Bronchial epithelial cell (primary cell): Measurements from ENCODE around the gene C3orf18. TPM values are rescaled to one million over a fixed set of nuclear protein-coding genes. Genes with fewer than 3 reads are reported as not detected.

Experiments used
- DNase-seq: peaks from one replicate; pipeline ENCODE4 v3.0.0-alpha.2; 2010; ENCODE audit warnings: low read depth
- FAIRE-seq: peaks from 2 replicates; lab custom pipeline; 2011; peaks lifted over from hg19 to GRCh38; lab: Jason Lieb, UNC
- H3K27me3 ChIP-seq: 2 replicates; pipeline ENCODE4 v1.5.1; 2011; ENCODE audit warnings: low read length; ENCODE audit not compliant: control insufficient read depth, insufficient read depth
- H3K36me3 ChIP-seq: 2 replicates; pipeline ENCODE4 v1.5.1; 2011; ENCODE audit warnings: low read length; ENCODE audit not compliant: control insufficient read depth, insufficient read depth
- H3K4me3 ChIP-seq: 2 replicates; pipeline ENCODE4 v1.5.1; 2011; ENCODE audit warnings: mild to moderate bottlenecking, low read depth, low read length, control low read depth
- total RNA-seq: library from RNA; depleted of rRNA; stranded (reverse); fragments of >200 nt; gene quantifications from 2 replicates; pipeline ENCODE4 v1.2.1, GENCODE V29; 2014
- TF ChIP-seq, protein P1 (sequence below): IDR thresholded peaks from 2 replicates; pipeline ENCODE4 v1.5.1; 2011; ENCODE audit warnings: mild to moderate bottlenecking, moderate library complexity, low read length, control low read depth, inconsistent platforms; ENCODE audit not compliant: insufficient read depth, severe bottlenecking

Gene C3orf18
- 1.2 and 3.2 TPM in 2 replicates for total RNA-seq

DNA sequence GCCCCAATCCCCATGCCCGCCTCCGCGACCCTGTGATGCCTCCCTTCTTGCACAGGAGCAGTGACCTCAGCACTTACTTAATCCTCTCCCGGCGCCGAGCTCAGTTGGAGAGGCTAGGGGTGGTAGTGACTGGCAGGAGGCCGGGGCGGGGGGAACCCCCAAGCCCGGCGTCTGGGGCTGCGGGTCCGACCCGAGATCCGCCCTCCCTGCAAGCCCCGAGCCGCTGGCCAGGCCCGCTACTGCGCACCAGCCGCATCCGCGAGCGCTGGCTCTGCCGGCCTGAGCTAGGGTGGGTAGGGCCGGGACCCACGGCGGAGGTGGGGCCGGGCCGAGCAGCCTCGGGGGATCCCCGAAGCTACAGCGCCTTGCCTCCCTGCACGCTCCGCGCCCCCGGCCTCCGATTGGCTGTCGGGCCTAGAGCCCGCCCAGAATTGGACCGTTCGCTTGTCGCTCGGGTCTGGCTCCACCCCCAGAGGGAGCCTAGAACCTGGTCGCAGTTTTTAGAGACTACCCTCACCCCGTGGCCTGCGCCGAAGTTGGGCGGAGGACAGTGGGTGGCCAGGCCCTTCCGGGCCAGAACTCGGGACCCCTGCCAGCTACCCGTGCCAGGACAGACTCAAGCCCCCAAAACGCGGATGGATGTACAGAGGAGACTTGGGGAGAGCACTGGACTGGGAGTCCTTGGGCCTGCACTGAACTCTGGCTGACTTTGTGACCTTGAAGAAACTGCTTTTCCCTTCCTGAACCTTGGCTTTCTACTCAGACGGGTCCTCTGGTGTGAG is at the start of gene C3orf18:
C3orf18 (minus strand) TSS at position 362 of the 782 bp plus-strand sequence. CDS start 2,048 bp downstream, outside the sequence.
- FAIRE-seq (no peak), DNase-seq (peak; percentile 60)
- Histone ChIP-seq H3K36me3 (peaks cover 2% of the 10 kb centered on the region), H3K27me3 (no peaks in the 10 kb centered on the region), H3K4me3 (peak within 1 kb of the TSS; percentile 39)
- TF ChIP-seq, protein P1, sequence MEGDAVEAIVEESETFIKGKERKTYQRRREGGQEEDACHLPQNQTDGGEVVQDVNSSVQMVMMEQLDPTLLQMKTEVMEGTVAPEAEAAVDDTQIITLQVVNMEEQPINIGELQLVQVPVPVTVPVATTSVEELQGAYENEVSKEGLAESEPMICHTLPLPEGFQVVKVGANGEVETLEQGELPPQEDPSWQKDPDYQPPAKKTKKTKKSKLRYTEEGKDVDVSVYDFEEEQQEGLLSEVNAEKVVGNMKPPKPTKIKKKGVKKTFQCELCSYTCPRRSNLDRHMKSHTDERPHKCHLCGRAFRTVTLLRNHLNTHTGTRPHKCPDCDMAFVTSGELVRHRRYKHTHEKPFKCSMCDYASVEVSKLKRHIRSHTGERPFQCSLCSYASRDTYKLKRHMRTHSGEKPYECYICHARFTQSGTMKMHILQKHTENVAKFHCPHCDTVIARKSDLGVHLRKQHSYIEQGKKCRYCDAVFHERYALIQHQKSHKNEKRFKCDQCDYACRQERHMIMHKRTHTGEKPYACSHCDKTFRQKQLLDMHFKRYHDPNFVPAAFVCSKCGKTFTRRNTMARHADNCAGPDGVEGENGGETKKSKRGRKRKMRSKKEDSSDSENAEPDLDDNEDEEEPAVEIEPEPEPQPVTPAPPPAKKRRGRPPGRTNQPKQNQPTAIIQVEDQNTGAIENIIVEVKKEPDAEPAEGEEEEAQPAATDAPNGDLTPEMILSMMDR, result no peak

DNA sequence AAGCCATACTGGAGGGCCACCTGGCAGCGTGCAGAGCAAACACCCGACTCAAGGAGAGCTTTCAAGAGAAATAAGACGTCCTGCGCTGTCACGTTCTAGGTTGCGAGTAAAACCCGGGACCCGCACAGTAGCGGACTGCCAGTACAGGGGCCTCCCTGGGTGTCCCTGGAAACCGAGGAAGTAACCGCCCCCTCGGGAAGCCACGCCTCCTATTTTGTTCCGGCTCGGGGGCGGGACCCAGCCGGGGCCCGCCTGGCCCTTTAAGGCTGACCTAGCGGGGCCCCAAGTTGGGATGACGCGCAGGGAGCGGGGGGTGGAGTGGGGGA is 49.2 kb upstream of the C3orf18 start:
- DNase-seq, result peak; percentile 79
- no peaks in the 10 kb centered on the region for H3K36me3 ChIP-seq
- no peak for FAIRE-seq
- TF ChIP-seq, protein P1, result no peak
- peak overlapping the region; percentile 87 for H3K4me3 ChIP-seq
- no peaks in the 10 kb centered on the region for H3K27me3 ChIP-seq

DNA sequence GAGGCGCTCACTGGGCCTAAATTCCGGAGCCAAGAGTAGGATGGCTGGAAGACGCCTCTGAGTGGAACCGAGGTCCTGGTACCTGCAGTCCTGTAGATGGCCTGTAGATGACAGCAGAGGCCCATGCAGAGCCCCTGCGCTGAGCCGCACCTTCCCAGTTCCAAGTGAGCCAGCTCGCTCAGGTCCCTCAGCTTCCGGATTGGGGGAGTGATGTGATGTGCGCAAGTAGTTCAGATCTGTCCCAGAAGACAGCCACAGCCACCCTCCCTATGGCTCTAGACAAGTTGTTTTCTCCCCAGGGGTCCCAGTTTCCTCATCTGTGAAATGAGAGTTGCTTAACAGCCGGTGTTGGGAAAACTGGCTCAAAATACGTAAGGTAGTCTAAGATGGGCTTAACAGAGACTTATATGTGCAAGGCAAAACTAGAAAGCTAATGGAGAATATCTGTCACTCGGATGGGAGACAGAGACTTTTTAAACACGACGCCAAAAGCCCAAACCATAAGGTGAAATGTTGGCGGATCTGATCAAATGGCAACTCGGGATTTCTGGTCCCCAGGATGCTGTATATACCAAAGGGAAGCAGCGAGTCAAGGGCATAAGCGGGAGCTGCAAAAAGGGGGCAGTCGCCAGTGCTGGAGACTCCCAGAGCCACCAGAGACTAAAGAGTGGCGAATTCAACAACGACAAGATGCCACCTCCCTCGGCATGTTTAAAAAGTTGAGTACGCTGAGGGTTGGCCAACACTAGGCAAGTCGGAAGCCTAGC is 48.6 kb upstream of the C3orf18 start:
- no peaks in the 10 kb centered on the region for H3K27me3 ChIP-seq
- FAIRE-seq, result peak; percentile 73
- peak overlapping the region; percentile 47 for H3K4me3 ChIP-seq
- DNase-seq, result peak; percentile 71
- TF ChIP-seq, protein P1, result peak; percentile 100
- H3K36me3 ChIP-seq, result no peaks in the 10 kb centered on the region

DNA sequence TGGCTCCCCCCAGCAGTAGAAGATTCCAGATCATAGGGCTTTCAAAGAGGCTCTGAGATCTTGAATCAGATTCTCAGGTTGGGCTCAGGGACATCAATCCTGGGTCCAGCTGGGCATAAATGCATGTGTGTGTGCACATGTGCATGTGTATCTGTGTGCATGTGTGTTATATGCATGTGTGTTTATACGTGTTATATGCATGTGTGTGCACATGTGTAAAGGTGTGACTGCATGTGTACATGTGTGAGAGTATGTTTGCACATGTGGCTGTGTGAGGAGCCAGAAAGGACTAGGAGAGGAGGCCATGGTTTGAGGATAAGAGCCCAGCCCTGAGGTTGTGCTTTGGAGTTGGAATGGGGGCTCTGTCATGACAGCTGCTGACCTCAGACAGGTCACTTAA is 47.6 kb upstream of the C3orf18 start:
- TF ChIP-seq, protein P1, result no peak
- no peak overlapping the region for H3K4me3 ChIP-seq
- H3K36me3 ChIP-seq, result no peaks in the 10 kb centered on the region
- FAIRE-seq, result no peak
- DNase-seq, result no peak
- no peaks in the 10 kb centered on the region for H3K27me3 ChIP-seq

DNA sequence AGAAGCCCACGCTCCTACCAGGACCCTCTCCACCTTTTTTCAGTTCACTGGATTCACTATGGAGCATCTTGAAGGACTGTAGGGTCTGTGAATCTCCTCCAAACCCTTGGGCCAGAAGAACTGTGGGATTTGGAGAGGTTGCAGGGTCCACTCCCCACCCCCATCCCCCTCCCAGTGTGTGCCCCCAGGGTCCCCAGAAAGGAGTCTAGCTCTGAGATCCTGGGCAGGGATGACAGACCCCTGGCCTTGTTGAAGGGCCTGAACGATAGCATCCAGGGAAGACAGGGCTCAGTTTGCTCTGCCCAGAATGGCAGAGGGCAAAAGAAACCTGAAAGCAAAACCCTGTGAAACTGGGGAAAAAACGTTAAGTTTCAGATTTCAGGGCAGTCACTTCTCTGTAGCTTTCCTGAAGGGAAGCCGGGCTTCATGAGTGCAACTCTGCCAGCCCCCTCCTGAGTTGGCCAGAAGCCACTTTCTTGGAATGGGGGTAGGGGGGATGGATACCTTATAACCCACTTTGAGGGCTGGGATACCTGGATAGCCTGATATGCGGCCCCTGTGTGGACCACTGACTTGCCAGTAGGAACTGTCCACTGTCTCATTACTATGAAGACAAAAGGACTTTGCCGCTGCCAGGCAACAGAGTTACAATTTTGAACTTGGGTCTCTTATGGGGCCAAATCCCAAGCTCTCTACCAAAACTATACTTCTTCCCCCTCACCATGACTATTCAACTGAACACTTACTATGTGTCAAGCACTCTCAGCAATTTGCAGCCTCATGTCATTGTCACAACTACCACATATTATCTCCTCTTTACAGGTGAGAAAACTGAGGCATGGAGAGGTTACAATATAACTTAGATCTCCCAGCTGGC is 45.7 kb upstream of the C3orf18 start:
- DNase-seq (no peak), FAIRE-seq (no peak)
- Histone ChIP-seq H3K4me3 (no peak overlapping the region), H3K36me3 (no peaks in the 10 kb centered on the region), H3K27me3 (no peaks in the 10 kb centered on the region)
- TF ChIP-seq, protein P1, result no peak
